ACHN (cell line): ENCODE results near the gene WIPF1.

ENCODE experiments used
- DNase-seq: peaks from one replicate; pipeline ENCODE4 v3.0.0-alpha.2; 2015
- in situ Hi-C: cut with HindIII; loops from 2 replicates; pipeline ENCODE4 v1.10.0; 2017; ENCODE audit warnings: low sequenced_read_pairs, low pct_ligation_motif_present, low pct_unique_long_range_greater_than_20kb

WIPF1 gene

GRCh38 chr2:174624895-174625430 lies 27.4 kb upstream of the WIPF1 start:
- DNase-seq: no peak
- in situ Hi-C loops: no loop called here

GRCh38 chr2:174623690-174624089 lies 26.1 kb upstream of the WIPF1 start:
- peak; percentile 87 for DNase-seq
- in situ Hi-C loops: no loop called here

GRCh38 chr2:174623106-174623637 lies 25.6 kb upstream of the WIPF1 start:
- in situ Hi-C loops: no loop called here
- DNase-seq: peak; percentile 32

- in situ Hi-C loops: no loop called here
- no peak for DNase-seq
Measured at GRCh38 chr2:174621323-174621722, 23.7 kb upstream of the WIPF1 start.

- DNase-seq: no peak
Measured at GRCh38 chr2:174618179-174618578, 20.6 kb upstream of the WIPF1 start.

GRCh38 chr2:174617718-174618117 lies 20.1 kb upstream of the WIPF1 start:
- in situ Hi-C loops: no loop called here
- no peak for DNase-seq

More at GRCh38 chr2:174618179-174618578, 20.6 kb upstream of the WIPF1 start:
- in situ Hi-C loops: no loop called here

GRCh38 chr2:174617120-174617519 lies 19.5 kb upstream of the WIPF1 start:
- no peak for DNase-seq

GRCh38 chr2:174615871-174616436 lies 18.4 kb upstream of the WIPF1 start:
- in situ Hi-C loops: no loop called here

More at GRCh38 chr2:174617120-174617519, 19.5 kb upstream of the WIPF1 start:
- in situ Hi-C loops: no loop called here

GRCh38 chr2:174614261-174614660 lies 16.7 kb upstream of the WIPF1 start:
- in situ Hi-C loops: no loop called here
- no peak for DNase-seq

More at GRCh38 chr2:174615871-174616436, 18.4 kb upstream of the WIPF1 start:
- DNase-seq: no peak

GRCh38 chr2:174613531-174613930 lies 15.9 kb upstream of the WIPF1 start:
- DNase-seq: no peak
- in situ Hi-C loops: no loop called here

GRCh38 chr2:174612970-174613369 lies 15.4 kb upstream of the WIPF1 start:
- no peak for DNase-seq
- in situ Hi-C loops: no loop called here

GRCh38 chr2:174611854-174612253 lies 14.2 kb upstream of the WIPF1 start:
- DNase-seq: no peak
- in situ Hi-C loops: no loop called here

GRCh38 chr2:174611006-174611405 lies 13.4 kb upstream of the WIPF1 start:
- in situ Hi-C loops: no loop called here
- DNase-seq: no peak

GRCh38 chr2:174610243-174610995 lies 12.8 kb upstream of the WIPF1 start:
- in situ Hi-C loops: no loop called here
- DNase-seq: no peak

- in situ Hi-C loops: no loop called here
- no peak for DNase-seq
Measured at GRCh38 chr2:174609261-174609660, 11.7 kb upstream of the WIPF1 start.

GRCh38 chr2:174608866-174609214 lies 11.2 kb upstream of the WIPF1 start:
- DNase-seq: no peak
- in situ Hi-C loops: no loop called here

- DNase-seq: no peak
- in situ Hi-C loops: no loop called here
Measured at GRCh38 chr2:174607989-174608865, 10.6 kb upstream of the WIPF1 start.

GRCh38 chr2:174607584-174607983 lies 10.0 kb upstream of the WIPF1 start:
- in situ Hi-C loops: no loop called here
- no peak for DNase-seq

- in situ Hi-C loops: no loop called here
- peak; percentile 68 for DNase-seq
Measured at GRCh38 chr2:174606336-174606735, 8.7 kb upstream of the WIPF1 start.
